ENCODE data around the gene ANP32A.

The ANP32A gene

GRCh38 chr15:68798346-68799094 lies 22.2 kb downstream of the ANP32A start:
- no peak for DNase-seq (ENCODE audit: low read depth in 2 of 3, low spot score in 2 of 3)

GRCh38 chr15:68797599-68798345 lies 22.9 kb downstream of the ANP32A start:
- no peak for DNase-seq (ENCODE audit: low read depth in 2 of 3, low spot score in 2 of 3)

- no peak for DNase-seq (ENCODE audit: low read depth in 2 of 3, low spot score in 2 of 3)
Observed at GRCh38 chr15:68797191-68797590, 23.5 kb downstream of the ANP32A start.

GRCh38 chr15:68796576-68796975 lies 24.1 kb downstream of the ANP32A start:
- DNase-seq (ENCODE audit: low read depth in 2 of 3, low spot score in 2 of 3), result no peak

- peak in 1 of 3 experiments; percentile 34 for DNase-seq (ENCODE audit: low read depth in 2 of 3, low spot score in 2 of 3)
Observed at GRCh38 chr15:68795298-68795848, 25.3 kb downstream of the ANP32A start.

GRCh38 chr15:68794863-68795262 lies 25.8 kb downstream of the ANP32A start:
- DNase-seq (ENCODE audit: low read depth in 2 of 3, low spot score in 2 of 3), result no peak

- no peak for DNase-seq (ENCODE audit: low read depth in 2 of 3, low spot score in 2 of 3)
Observed at GRCh38 chr15:68794307-68794706, 26.4 kb downstream of the ANP32A start.

GRCh38 chr15:68793776-68794175 lies 26.9 kb downstream of the ANP32A start:
- DNase-seq (ENCODE audit: low read depth in 2 of 3, low spot score in 2 of 3), result no peak

- DNase-seq (ENCODE audit: low read depth in 2 of 3, low spot score in 2 of 3), result no peak
Observed at GRCh38 chr15:68792901-68793766, 27.6 kb downstream of the ANP32A start.

GRCh38 chr15:68791431-68792283 lies 29.0 kb downstream of the ANP32A start:
- DNase-seq (ENCODE audit: low read depth in 2 of 3, low spot score in 2 of 3), result peak in 2 of 3 experiments; percentile 17 to 49

GRCh38 chr15:68790910-68791309 lies 29.8 kb downstream of the ANP32A start:
- no peak for DNase-seq (ENCODE audit: low read depth in 2 of 3, low spot score in 2 of 3)

GRCh38 chr15:68790242-68790575 lies 30.5 kb downstream of the ANP32A start:
- no peak for DNase-seq (ENCODE audit: low read depth in 2 of 3, low spot score in 2 of 3)

GRCh38 chr15:68789534-68790241 lies 31.0 kb downstream of the ANP32A start:
- DNase-seq (ENCODE audit: low read depth in 2 of 3, low spot score in 2 of 3), result no peak

- DNase-seq (ENCODE audit: low read depth in 2 of 3, low spot score in 2 of 3), result no peak
Observed at GRCh38 chr15:68789091-68789490, 31.6 kb downstream of the ANP32A start.

GRCh38 chr15:68788264-68788624 lies 32.5 kb downstream of the ANP32A start:
- no peak for DNase-seq (ENCODE audit: low read depth in 2 of 3, low spot score in 2 of 3)

- no peak for DNase-seq (ENCODE audit: low read depth in 2 of 3, low spot score in 2 of 3)
Observed at GRCh38 chr15:68787609-68788263, 33.0 kb downstream of the ANP32A start.

GRCh38 chr15:68786753-68787152 lies 33.9 kb downstream of the ANP32A start:
- DNase-seq (ENCODE audit: low read depth in 2 of 3, low spot score in 2 of 3), result no peak

GRCh38 chr15:68785541-68785940 lies 35.2 kb downstream of the ANP32A start:
- DNase-seq (ENCODE audit: low read depth in 2 of 3, low spot score in 2 of 3), result no peak

- no peak for DNase-seq (ENCODE audit: low read depth in 2 of 3, low spot score in 2 of 3)
Observed at GRCh38 chr15:68784206-68784605, 36.5 kb downstream of the ANP32A start.

Measured in activated CD8-positive, alpha-beta memory T cell treated with anti-CD3 and anti-CD28 coated beads for 48 hours (primary cell).